Esophagus squamous epithelium (tissue), 5 donors: ENCODE data around the gene NECTIN2. TPM values are rescaled to one million over a fixed set of nuclear protein-coding genes. Genes with fewer than 3 reads are reported as not detected.

Source experiments
- DNase-seq: peaks from one replicate; lab custom pipeline; 2025; lab: John Stamatoyannopoulos, UW
- H3K27ac ChIP-seq, 4 donors: fragments of 200-600 bp; sonication (generic); one replicate each; pipeline ENCODE4 v1.5.1; 2016 to 2019; ENCODE audit warnings: mild to moderate bottlenecking in 1 of 4
- H3K27me3 ChIP-seq, 4 donors: fragments of 200-600 bp; sonication (generic); 1 replicate in 3 of 4; 2 replicates in 1 of 4; pipeline versions ENCODE4 v1.5.1 to v1.6.0; 2017 to 2021; ENCODE audit warnings: antibody characterized with exemption in 1 of 4
- H3K36me3 ChIP-seq, 3 donors: fragments of 200-600 bp; sonication (generic); one replicate each; pipeline ENCODE4 v1.5.1; 2016 to 2019
- H3K4me1 ChIP-seq, 3 donors: fragments of 200-600 bp; sonication (generic); one replicate each; pipeline ENCODE4 v1.5.1; 2017 to 2019
- H3K4me3 ChIP-seq, 4 donors: fragments of 200-600 bp; sonication (generic); 1 replicate in 3 of 4; 2 replicates in 1 of 4; pipeline ENCODE4 v1.5.1; 2016 to 2019; ENCODE audit warnings: mild to moderate bottlenecking in 2 of 4, moderate library complexity in 1 of 4
- H3K9me3 ChIP-seq, 3 donors: fragments of 200-600 bp; sonication (generic); one replicate each; pipeline ENCODE4 v1.5.1; 2016 to 2019
- POLR2A ChIP-seq, 4 donors: fragments of 450-650 bp; IDR thresholded peaks; one replicate each; pipeline ENCODE4 v1.6.1; 2017; ENCODE audit warnings: antibody characterized with exemption in 4 of 4, mild to moderate bottlenecking in 4 of 4, moderate library complexity in 3 of 4
- WGBS, 2 donors: methylation state at CpG; one replicate each; pipeline ENCODE4 v1.1.5; 2018; 5-methylcytosine and 5-hydroxymethylcytosine counted together
- intact Hi-C: fragments of 100-400 bp; cut with DNase I; formaldehyde crosslinking; loops from one replicate; pipeline ENCODE4 v1.15.0; 2022
- total RNA-seq, 4 donors: library from RNA; depleted of rRNA; stranded (reverse); fragments of >200 nt; gene quantifications; one replicate each; pipeline ENCODE4 v1.1.0, GENCODE V29; 2016
- TF ChIP-seq, protein P1 (sequence below), 6 experiments: fragments of 450-650 bp in 4 of 6; fragments of 200-600 bp in 2 of 6; sonication (generic) in 2 of 6; IDR thresholded peaks; one replicate each; pipeline ENCODE4 v1.5.1; 2016 to 2019; ENCODE audit warnings: antibody characterized with exemption in 6 of 6, mild to moderate bottlenecking in 4 of 6, moderate library complexity in 4 of 6
- donor health status: DM: yes; HTN: yes; CAD: no.

NECTIN2 gene
- total RNA-seq, 4 donors from 2014 or later: 42.9 to 103 (median 60.9) TPM

DNA sequence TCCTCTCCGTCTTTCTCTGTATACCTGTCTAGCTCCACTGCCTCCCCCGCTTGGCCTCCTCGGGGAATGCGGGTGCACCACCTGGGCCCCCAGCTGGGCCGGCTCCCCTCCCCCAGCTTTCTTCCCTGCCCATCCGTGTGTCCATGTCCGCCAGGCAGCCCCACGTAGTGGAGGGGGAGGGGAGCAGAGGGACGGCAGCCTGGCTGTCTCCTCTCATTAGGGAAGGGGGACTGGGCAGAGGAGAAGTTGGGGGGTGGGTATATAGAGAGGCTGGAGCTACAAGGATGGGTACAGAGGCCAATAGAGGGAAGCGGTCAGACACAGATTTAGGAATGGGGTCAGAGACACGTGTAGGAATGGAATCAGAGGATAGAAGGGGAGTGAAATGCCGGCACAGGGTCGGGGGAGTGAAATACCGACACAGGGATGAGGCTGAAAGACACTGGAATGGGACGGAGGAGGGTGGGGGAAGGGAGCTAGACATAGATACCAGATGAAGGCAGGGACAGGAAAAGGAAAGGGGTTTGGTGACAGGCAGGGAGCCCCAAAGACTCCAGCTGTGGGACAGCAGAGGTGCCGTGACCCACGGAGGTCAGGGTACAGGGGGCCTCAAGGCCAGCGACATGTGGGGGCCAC lies 2.8 kb downstream of the NECTIN2 start:
- DNase-seq: no peak
- WGBS, 2 donors: 41 to 47% methylated on average over 12 to 15 of the region's 18 CpGs
- Histone ChIP-seq H3K4me1 (peaks cover 21 to 71% (median 27%) of the 10 kb centered on the region in 3 donors), H3K9me3 (no peaks in the 10 kb centered on the region), H3K36me3 (peaks cover 0 to 15% (median 0%) of the 10 kb centered on the region in 3 donors), H3K27ac (peak overlapping the region; percentile 95 to 99 (median 96)), H3K4me3 (peak overlapping the region; percentile 72 to 100 (median 76)), H3K27me3 (peaks cover 0 to 3% (median 0%) of the 10 kb centered on the region in 4 donors)
- intact Hi-C loops: loop anchor here (10.0 kb wide), 1 partner anchor 124 kb away; no protein-coding TSS in a partner anchor
- TF ChIP-seq, protein P1, sequence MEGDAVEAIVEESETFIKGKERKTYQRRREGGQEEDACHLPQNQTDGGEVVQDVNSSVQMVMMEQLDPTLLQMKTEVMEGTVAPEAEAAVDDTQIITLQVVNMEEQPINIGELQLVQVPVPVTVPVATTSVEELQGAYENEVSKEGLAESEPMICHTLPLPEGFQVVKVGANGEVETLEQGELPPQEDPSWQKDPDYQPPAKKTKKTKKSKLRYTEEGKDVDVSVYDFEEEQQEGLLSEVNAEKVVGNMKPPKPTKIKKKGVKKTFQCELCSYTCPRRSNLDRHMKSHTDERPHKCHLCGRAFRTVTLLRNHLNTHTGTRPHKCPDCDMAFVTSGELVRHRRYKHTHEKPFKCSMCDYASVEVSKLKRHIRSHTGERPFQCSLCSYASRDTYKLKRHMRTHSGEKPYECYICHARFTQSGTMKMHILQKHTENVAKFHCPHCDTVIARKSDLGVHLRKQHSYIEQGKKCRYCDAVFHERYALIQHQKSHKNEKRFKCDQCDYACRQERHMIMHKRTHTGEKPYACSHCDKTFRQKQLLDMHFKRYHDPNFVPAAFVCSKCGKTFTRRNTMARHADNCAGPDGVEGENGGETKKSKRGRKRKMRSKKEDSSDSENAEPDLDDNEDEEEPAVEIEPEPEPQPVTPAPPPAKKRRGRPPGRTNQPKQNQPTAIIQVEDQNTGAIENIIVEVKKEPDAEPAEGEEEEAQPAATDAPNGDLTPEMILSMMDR (IDR thresholded peaks at IDR 0.05): no peak
- no peak for TF ChIP-seq POLR2A (IDR thresholded peaks at IDR 0.05)

DNA sequence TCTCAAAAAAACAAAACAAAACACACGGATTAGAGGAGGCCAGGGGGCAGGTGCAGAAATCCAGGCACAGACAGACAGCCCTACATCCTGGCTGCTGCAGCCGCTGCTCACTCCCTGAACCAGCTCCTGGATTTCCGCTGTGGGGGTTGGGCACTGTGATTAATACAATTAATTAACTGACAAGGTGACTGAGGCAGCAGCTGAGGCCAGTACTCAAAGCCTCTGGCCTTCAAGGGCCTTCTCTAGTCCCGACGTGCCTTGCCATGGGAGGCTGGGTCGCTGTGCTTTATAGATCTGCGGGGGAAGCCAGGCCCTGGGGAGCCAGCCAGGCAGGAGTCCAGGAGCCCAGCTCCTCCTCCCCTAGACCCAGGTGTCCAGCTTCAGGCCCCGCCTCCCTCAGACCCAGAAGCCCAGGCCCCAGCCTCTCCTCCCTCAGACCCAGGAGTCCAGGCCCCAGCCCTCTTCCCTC lies 4.6 kb downstream of the NECTIN2 start:
- WGBS, 2 donors: 67 to 73% methylated on average over 4 to 5 of the region's 8 CpGs
- H3K27ac ChIP-seq: peak overlapping the region in 1 of 4 donors; percentile 95
- intact Hi-C loops: no loop called here
- DNase-seq: no peak
- TF ChIP-seq, protein P1 (IDR thresholded peaks at IDR 0.05): no peak
- TF ChIP-seq POLR2A (IDR thresholded peaks at IDR 0.05): no peak
- peaks cover 0 to 3% (median 0%) of the 10 kb centered on the region in 4 donors for H3K27me3 ChIP-seq
- H3K9me3 ChIP-seq: no peaks in the 10 kb centered on the region
- H3K36me3 ChIP-seq: peaks cover 0 to 23% (median 0%) of the 10 kb centered on the region in 3 donors
- H3K4me1 ChIP-seq: peaks cover 10 to 60% (median 18%) of the 10 kb centered on the region in 3 donors
- no peak overlapping the region for H3K4me3 ChIP-seq

DNA sequence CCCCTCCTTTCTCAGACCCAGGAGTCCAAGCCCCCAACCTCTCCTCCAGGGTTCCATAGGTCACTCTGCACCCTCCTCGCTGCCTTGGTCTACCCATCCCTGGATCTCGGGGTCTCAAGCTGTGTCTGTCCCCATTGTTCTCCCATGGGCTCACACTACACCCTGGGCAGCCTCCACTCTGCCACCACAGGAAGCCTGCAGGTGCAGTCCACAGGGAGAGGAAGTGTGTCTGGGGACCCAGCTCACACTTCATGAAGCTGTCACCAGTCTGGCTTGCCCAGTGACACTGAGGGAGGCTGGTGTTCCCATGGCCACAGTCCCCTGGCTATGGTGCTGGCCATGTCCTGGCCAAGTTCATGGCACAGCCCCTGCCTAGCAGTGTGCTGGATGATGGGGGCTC lies 5.3 kb downstream of the NECTIN2 start:
- intact Hi-C loops: no loop called here
- no peaks in the 10 kb centered on the region for H3K27me3 ChIP-seq
- no peak for TF ChIP-seq POLR2A (IDR thresholded peaks at IDR 0.05)
- TF ChIP-seq, protein P1 (IDR thresholded peaks at IDR 0.05): no peak
- no peak for DNase-seq
- H3K36me3 ChIP-seq: peaks cover 0 to 31% (median 0%) of the 10 kb centered on the region in 3 donors
- peaks cover 10 to 64% (median 19%) of the 10 kb centered on the region in 3 donors for H3K4me1 ChIP-seq
- no peaks in the 10 kb centered on the region for H3K9me3 ChIP-seq
- no peak overlapping the region for H3K4me3 ChIP-seq
- no peak overlapping the region for H3K27ac ChIP-seq
- 58 to 75% methylated on average over 2 of the region's 2 CpGs for WGBS, 2 donors

DNA sequence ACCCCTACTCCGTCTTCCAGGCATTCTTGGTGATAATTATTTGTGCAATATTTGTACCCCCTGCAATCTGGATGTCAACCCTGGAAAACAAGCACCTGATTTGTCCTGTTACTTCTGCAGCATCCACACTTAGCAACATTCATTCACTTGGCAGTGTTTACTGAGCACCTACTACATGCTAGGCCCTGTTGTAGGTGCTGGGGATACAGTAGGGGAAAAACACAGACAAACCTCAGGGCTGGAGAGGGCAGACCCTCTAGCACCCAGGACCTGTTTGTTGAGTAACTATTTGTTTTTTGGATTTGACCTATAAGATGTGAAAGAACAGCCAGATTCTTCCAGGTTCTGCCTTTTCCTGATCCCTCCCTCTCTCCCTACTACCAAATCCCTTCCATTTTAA lies 9.5 kb downstream of the NECTIN2 start:
- Histone ChIP-seq H3K27me3 (no peaks in the 10 kb centered on the region), H3K27ac (peak overlapping the region in 1 of 4 donors; percentile 64), H3K9me3 (no peaks in the 10 kb centered on the region), H3K4me3 (no peak overlapping the region), H3K4me1 (peaks cover 0 to 39% (median 5%) of the 10 kb centered on the region in 3 donors), H3K36me3 (peaks cover 0 to 52% (median 0%) of the 10 kb centered on the region in 3 donors)
- intact Hi-C loops: no loop called here
- no peak for DNase-seq
- WGBS, 2 donors: 69 to 88% methylated on average over 1 of the region's 1 CpG
- TF ChIP-seq, protein P1 (IDR thresholded peaks at IDR 0.05): no peak
- TF ChIP-seq POLR2A (IDR thresholded peaks at IDR 0.05): no peak

DNA sequence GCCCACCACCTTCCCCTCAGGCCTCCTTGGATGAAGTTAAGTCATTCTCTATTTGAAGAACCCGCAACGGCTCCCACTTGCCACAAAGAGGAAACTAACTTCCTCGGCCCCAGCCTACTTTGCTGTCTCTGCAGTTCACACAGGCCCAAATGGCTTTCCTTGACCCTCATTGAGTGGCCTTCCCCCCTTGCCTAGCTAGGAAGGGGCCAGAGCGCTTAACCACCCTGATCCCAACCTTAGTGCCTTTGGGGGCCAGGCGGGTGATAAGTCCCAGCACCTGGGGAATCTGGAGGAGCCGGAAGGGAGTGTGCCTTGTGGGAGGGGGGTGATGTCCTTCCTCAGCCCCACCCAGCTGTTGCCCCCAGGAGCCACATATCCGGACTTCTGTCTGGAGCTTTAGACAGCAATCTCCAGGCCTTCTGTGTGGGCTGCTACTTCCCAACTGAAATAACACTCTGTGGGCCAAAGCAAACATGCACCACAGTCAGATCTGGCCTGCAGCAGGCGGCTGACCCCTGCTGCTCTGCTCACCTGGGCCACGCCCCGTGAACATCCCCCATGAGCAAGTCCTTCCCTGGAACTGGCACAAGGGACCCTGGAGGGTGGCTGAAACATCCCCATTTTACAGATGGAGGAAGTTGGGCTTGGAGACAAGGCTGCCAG lies 10.5 kb downstream of the NECTIN2 start:
- no peaks in the 10 kb centered on the region for H3K27me3 ChIP-seq
- WGBS, 2 donors: 45 to 62% methylated on average over 4 to 5 of the region's 10 CpGs

More for the DNA sequence above, 10.5 kb downstream of the NECTIN2 start:
- Histone ChIP-seq H3K4me1 (peaks cover 0 to 29% (median 5%) of the 10 kb centered on the region in 3 donors), H3K36me3 (peaks cover 0 to 56% (median 0%) of the 10 kb centered on the region in 3 donors), H3K9me3 (no peaks in the 10 kb centered on the region), H3K4me3 (no peak overlapping the region), H3K27ac (peak overlapping the region in 2 of 4 donors; percentile 57 to 64)
- TF ChIP-seq, protein P1 (IDR thresholded peaks at IDR 0.05): no peak
- intact Hi-C loops: no loop called here
- DNase-seq: no peak
